ENCODE data around the gene MYCBPAP.

Gene MYCBPAP

GRCh38 chr17:50573866-50574611, 65.8 kb downstream of the MYCBPAP start:
- Histone ChIP-seq H3K36me3 (ENCODE audit: insufficient read depth, low read length) (no peaks in the 10 kb centered on the region), H3K27me3 (ENCODE audit: control insufficient read depth in 1 of 2, insufficient read depth in 2 of 2, low read length in 2 of 2) (no peaks in the 10 kb centered on the region), H3K4me3 (ENCODE audit: low read depth in 1 of 2, low read length in 2 of 2) (no peak overlapping the region), H3K4me1 (ENCODE audit: insufficient read depth, low read length) (no peaks in the 10 kb centered on the region), H3K27ac (ENCODE audit: low read depth, low read length) (no peak overlapping the region), H3K9me3 (ENCODE audit: low read length) (no peaks in the 10 kb centered on the region), H3K9ac (ENCODE audit: low read length) (no peak overlapping the region)

GRCh38 chr17:50575581-50576210, 67.5 kb downstream of the MYCBPAP start:
- Histone ChIP-seq H3K27ac (ENCODE audit: low read depth, low read length) (no peak overlapping the region), H3K27me3 (ENCODE audit: control insufficient read depth in 1 of 2, insufficient read depth in 2 of 2, low read length in 2 of 2) (no peaks in the 10 kb centered on the region), H3K4me1 (ENCODE audit: insufficient read depth, low read length) (no peaks in the 10 kb centered on the region), H3K9ac (ENCODE audit: low read length) (no peak overlapping the region), H3K9me3 (ENCODE audit: low read length) (no peaks in the 10 kb centered on the region), H3K36me3 (ENCODE audit: insufficient read depth, low read length) (no peaks in the 10 kb centered on the region), H3K4me3 (ENCODE audit: low read depth in 1 of 2, low read length in 2 of 2) (no peak overlapping the region)

GRCh38 chr17:50576864-50577263, 68.6 kb downstream of the MYCBPAP start:
- Histone ChIP-seq H3K36me3 (ENCODE audit: insufficient read depth, low read length) (no peaks in the 10 kb centered on the region), H3K27ac (ENCODE audit: low read depth, low read length) (no peak overlapping the region), H3K4me1 (ENCODE audit: insufficient read depth, low read length) (no peaks in the 10 kb centered on the region), H3K4me3 (ENCODE audit: low read depth in 1 of 2, low read length in 2 of 2) (no peak overlapping the region), H3K9ac (ENCODE audit: low read length) (no peak overlapping the region), H3K9me3 (ENCODE audit: low read length) (no peaks in the 10 kb centered on the region), H3K27me3 (ENCODE audit: control insufficient read depth in 1 of 2, insufficient read depth in 2 of 2, low read length in 2 of 2) (no peaks in the 10 kb centered on the region)

GRCh38 chr17:50577451-50577954, 69.3 kb downstream of the MYCBPAP start:
- Histone ChIP-seq H3K27ac (ENCODE audit: low read depth, low read length) (no peak overlapping the region), H3K4me3 (ENCODE audit: low read depth in 1 of 2, low read length in 2 of 2) (no peak overlapping the region), H3K27me3 (ENCODE audit: control insufficient read depth in 1 of 2, insufficient read depth in 2 of 2, low read length in 2 of 2) (no peaks in the 10 kb centered on the region), H3K9me3 (ENCODE audit: low read length) (no peaks in the 10 kb centered on the region), H3K9ac (ENCODE audit: low read length) (no peak overlapping the region), H3K36me3 (ENCODE audit: insufficient read depth, low read length) (no peaks in the 10 kb centered on the region), H3K4me1 (ENCODE audit: insufficient read depth, low read length) (no peaks in the 10 kb centered on the region)

DNA sequence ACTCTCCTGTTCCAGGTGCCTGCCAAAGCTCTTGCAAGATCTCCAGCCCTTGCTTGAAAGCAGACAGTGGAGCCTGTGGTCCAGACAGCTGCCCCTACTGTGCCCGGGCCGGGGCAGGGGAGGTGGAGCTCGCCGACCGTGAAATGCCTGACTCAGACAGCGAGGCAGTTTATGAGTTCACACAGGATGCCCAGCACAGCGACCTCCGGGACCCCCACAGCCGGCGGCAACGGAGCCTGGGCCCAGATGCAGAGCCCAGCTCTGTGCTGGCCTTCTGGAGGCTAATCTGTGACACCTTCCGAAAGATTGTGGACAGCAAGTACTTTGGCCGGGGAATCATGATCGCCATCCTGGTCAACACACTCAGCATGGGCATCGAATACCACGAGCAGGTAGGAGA, 69.9 kb downstream of the MYCBPAP start:
- no peak overlapping the region for H3K27ac ChIP-seq (ENCODE audit: low read depth, low read length)

DNA sequence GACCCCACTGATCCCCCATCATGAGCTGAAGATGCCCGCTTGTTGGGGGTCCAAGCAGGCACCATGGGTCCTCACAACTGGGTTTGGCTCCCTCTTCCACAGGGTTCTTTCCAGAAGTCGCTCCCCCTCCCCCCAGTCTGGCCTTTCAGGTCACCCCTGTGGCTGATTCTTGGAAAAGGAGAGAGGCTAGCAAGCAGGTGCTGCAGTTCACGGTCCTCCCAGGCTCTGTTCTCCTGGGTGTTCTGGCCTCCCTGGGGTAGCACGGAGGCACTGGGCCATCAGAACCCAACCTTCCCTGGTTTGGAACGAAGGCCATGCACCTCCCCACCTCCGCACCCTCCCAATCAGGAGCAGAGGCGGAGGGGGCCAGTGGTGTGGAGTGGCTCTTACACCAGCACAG, 71.2 kb downstream of the MYCBPAP start:
- H3K36me3 ChIP-seq (ENCODE audit: insufficient read depth, low read length) = no peaks in the 10 kb centered on the region
- H3K4me3 ChIP-seq (ENCODE audit: low read depth in 1 of 2, low read length in 2 of 2) = no peak overlapping the region
- H3K4me1 ChIP-seq (ENCODE audit: insufficient read depth, low read length) = no peaks in the 10 kb centered on the region
- H3K27ac ChIP-seq (ENCODE audit: low read depth, low read length) = no peak overlapping the region
- H3K9me3 ChIP-seq (ENCODE audit: low read length) = no peaks in the 10 kb centered on the region
- H3K9ac ChIP-seq (ENCODE audit: low read length) = no peak overlapping the region
- no peaks in the 10 kb centered on the region for H3K27me3 ChIP-seq (ENCODE audit: control insufficient read depth in 1 of 2, insufficient read depth in 2 of 2, low read length in 2 of 2)

More for the DNA sequence above, 69.9 kb downstream of the MYCBPAP start:
- H3K4me3 ChIP-seq (ENCODE audit: low read depth in 1 of 2, low read length in 2 of 2) = no peak overlapping the region
- no peaks in the 10 kb centered on the region for H3K9me3 ChIP-seq (ENCODE audit: low read length)
- no peak overlapping the region for H3K9ac ChIP-seq (ENCODE audit: low read length)
- no peaks in the 10 kb centered on the region for H3K4me1 ChIP-seq (ENCODE audit: insufficient read depth, low read length)
- no peaks in the 10 kb centered on the region for H3K36me3 ChIP-seq (ENCODE audit: insufficient read depth, low read length)
- no peaks in the 10 kb centered on the region for H3K27me3 ChIP-seq (ENCODE audit: control insufficient read depth in 1 of 2, insufficient read depth in 2 of 2, low read length in 2 of 2)

GRCh38 chr17:50580646-50581045, 72.4 kb downstream of the MYCBPAP start:
- Histone ChIP-seq H3K27me3 (ENCODE audit: control insufficient read depth in 1 of 2, insufficient read depth in 2 of 2, low read length in 2 of 2) (no peaks in the 10 kb centered on the region), H3K9me3 (ENCODE audit: low read length) (no peaks in the 10 kb centered on the region), H3K36me3 (ENCODE audit: insufficient read depth, low read length) (no peaks in the 10 kb centered on the region), H3K4me3 (ENCODE audit: low read depth in 1 of 2, low read length in 2 of 2) (no peak overlapping the region), H3K4me1 (ENCODE audit: insufficient read depth, low read length) (no peaks in the 10 kb centered on the region), H3K9ac (ENCODE audit: low read length) (no peak overlapping the region), H3K27ac (ENCODE audit: low read depth, low read length) (no peak overlapping the region)

Measured in muscle layer of colon (tissue), 2 donors.